HK-2 (cell line): ENCODE measurements around the gene HSPB7.

Experiments used
- DNase-seq: peaks from one replicate; pipeline ENCODE4 v3.0.0-alpha.2; 2018; ENCODE audit not compliant: unreplicated experiment

HSPB7 gene

DNA sequence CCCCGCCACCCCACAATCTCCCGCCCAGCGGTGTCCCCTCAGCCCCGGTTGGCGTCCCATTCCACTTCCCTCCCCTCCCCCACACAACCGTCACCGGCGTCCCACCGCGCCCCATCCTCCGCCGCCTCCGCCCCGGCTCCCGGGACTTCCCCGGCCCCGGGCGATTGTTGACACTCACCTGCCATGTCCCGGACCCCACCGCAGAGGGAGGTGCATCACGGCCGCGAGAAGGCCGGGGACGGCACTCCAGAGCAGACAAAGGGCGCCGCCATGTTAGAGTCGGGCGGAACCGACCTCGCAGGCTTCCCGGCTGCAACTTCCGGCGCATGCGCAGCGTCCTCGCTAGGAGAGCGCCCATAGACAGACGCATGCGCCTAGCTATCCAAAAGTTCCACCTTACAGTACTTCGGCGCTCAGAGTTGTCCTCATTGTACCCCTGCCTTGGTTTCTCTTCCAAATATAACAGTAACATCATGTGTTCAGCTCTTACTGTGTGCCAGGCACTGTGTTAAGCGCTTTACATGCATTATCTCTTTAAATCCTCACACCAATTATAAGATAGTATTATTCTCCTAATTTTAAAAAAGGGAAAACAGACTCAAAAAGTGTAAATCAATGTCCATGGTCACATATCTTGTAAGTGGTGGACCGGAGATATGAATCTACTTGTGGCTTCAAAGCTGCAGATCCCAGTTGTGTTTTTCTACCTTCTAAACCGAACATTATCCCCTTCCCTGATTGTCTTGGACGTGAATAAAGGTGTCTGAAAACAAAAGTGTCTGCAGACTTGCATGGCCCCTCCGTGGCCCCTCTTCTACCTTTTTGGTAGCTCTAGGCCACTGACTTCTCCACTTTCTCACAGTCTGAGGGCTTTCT is 41.8 kb downstream of the HSPB7 start, which contains the start of gene ZBTB17:
Gene ZBTB17, minus strand, starts transcription at position 297 of the 876 bp plus-strand sequence. CDS start 27,606 bp downstream, outside the sequence.
- peak; percentile 92 for DNase-seq

DNA sequence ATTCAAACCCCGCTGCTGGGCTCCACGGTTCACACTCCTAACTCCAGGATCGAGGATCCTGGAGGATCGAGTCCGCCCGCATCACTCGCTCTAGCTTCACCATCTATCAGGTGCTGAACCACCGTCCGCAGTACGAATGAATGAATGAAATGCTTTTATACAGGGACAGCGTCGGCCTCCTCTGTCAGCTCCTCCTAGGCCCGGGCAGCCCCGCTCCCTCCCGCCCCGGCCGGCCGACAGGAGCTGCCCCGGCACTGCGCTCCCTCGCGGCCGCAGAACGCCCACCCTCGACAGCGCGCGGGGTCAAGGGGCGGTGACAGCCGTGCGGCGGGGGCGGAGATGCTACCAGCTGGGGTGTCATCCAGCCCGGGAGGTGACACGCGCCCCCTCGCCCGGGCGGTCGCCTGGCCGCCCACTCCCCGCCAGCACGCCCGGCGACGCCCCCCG is 42.5 kb downstream of the HSPB7 start:
- peak; percentile 78 for DNase-seq

DNA sequence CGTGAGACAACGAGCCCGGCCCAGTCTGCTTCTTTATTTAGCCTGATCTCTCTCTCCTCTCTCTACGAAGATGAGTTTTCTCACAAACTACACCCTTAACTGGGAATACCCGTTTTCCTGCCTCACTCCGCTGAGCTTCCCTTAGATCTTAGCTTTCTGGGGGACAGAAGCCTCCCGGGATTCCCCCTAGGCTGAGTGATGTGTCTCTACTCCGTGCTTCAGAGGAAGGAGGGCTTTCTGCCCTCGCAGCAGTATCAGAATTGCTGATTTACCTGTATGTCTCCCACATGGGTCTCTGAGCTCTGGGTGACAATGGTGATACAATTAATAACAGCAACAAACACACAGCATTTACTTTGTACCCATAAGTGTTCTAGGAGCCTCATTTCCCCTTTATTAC is 43.0 kb downstream of the HSPB7 start:
- no peak for DNase-seq

DNA sequence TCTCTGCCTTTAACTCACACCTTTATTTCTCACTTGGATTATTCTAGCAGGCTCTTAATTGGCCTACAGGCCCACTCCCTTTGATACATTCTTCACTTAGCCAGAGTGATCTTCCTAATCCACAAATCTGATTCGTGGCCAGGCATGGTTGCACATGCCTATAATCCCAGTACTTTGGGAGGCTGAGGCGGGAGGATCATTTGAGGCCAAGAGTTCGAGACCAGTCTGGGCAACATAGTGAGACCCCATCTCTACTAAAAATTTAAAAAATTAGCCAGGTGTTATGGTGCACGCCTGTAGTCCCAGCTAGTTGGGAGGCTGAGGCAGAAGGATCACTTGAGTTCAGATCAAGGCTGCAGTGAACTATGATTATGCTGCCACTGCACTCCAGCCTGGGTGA is 44.1 kb downstream of the HSPB7 start:
- no peak for DNase-seq

DNA sequence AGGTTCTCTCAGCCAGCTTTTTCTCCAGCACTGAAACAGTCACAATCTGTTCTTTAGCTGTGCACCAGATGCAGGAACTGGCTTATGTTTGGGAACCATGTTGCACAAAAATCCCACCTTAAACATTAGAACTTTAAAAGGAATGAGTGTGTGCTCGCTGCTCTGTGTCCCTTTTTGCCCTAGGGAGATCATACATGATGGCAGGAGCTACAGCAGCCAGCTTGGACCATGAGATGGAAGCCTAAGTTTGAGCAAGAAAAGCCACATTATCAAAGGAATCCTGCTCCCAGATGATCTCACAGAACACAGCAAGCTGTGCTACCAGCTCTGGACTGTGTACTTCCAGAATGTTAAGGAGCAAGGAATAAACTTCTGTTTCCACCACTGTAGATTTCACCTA is 45.4 kb downstream of the HSPB7 start:
- DNase-seq = no peak

DNA sequence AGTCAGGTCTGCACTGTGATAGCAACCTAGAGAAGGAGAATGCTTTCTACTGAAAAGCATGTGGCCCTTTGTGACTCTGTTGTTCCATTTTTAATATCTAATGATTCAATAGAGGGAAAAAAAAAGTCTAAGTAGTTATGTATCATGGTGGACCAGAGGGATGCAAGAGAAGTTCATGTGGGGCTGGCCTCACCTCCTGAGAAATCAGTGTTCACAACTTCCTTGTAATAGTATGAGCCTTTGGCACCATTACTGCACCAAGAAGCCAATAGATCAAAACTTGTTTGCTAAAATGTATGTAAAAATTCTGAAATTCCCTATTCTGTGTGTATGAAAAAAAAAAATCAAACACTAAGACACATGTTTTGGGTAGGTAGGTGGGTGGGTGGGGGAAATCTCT is 46.9 kb downstream of the HSPB7 start:
- no peak for DNase-seq

DNA sequence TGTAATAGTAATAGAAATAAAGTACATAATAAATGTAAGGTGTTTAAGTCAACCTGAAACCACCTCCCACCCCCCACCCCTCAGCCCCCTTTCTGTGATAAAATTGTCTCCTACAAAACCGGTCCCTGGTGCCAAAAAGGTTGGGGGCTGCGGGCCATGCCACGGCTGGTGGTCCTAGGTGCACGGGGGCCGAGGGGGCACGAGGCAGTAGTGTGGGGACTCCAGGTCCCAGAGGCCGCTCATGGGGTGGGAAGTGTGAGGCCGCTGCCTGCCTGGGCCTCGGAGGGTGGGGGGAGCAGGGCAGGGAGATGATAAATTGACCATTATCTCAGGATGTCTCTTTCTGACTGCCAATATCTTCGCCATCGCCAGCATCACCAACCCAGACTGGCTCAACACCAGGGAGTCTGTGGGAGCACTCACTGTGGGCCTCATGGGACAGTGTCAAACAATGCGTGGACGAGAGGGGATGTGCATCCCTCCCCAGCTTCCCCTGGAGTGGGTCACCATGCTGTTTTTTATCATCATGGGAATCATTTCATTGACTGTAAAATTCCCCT is 48.4 kb downstream of the HSPB7 start:
- no peak for DNase-seq

DNA sequence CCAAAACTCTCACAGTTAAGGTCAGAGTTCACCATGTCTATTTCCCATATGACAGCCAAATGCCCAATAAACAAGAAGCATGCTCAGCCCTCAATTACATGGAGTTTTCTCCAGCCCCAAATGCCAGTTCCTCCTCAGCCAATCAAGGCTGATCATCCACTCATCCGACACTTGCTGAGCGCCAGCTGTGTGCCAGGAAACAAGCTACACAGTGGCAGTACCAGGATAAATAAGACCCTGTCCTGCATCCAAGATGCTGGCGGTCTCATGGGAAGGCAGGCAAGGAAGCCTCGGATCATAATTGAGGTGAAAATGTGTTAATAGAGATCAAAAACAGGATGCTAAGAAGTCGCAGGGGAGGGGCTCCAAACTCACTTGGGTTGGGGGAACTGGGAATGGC is 49.7 kb downstream of the HSPB7 start:
- no peak for DNase-seq

DNA sequence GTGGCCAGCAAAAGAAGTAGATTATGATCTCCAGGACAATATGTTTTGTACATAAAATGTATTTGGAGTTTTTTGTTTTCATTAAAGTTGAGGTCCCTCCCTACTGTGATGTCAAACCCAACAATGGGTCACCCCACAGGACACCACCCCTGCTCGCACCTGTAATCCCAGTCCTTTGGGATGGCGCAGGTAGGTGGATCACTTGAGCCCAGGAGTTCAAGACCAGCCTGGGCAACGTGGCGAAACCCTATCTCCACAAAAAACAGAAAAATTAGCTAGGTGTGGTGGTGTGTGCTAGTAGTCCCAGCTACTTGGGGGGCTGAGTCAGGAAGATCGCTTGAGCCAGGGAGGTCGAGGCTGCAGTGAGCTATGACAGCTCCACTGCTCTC is 50.9 kb downstream of the HSPB7 start:
- no peak for DNase-seq

DNA sequence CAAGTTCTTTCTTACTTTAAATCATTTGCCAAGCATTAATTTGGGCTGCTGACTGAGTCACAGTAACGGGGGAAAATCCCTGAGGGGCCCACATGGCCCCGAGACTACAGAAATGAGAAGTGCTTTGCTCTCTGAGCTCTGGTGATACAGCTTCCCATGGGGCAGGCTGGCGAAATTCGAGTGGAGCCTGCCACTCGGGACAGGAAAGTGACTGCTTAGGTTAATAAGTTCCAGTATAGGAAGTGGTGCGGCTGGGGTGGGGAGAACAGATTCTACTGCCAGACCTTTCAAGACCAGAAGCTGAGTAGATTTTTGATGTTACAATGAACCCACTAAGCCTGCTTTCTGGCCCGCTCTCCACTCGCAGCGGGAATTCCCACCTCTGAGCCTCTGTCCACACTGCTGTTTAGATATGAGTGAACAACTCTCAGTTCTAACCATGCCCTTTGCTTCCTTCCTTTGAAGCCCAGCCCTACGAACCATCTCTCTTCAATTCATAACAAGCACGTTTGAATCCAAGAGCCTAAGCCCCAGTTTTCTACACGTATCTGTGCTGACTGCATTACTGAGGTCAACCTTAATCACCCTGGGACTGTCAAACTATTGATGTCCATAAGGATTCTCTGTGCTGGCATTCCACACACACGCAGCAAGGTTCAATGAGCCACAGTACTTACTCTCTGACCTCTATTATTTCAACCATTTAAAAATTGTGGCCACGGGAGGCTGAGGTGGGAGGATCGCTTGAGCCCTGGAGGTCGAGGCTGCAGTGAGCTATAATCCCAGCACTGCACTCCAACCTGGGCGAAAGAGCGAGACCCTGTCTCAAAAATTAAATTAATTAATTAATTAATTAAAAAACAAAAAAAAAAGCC is 51.5 kb downstream of the HSPB7 start:
- DNase-seq = peak; percentile 54

DNA sequence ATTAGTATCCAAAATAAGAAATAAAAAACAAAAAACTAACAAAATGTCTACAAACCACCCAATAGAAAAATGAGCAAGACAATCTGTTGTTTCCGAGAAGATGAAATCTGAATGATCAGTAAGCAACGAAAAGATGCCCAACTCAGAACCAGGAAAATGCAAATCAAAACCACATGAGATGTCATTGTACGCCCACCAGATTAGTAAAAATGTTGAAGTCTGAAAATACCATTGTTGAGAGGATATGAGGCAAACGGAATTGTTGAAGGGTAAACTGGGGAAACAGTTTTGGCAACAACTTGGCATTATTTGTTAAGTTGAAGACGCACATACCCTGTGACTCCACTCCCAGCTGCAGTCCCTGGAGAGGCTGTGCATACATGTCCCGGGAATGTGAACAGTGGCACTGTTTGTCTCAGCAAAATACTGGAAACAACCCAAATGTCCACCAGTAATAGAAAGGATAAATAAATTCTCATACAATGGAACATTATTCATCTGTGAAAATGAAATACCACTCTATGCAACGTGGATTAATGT is 52.5 kb downstream of the HSPB7 start:
- DNase-seq = no peak
